H9 (cell line): ENCODE results near the gene HDX. TPM values are rescaled to one million over a fixed set of nuclear protein-coding genes. Genes with fewer than 3 reads are reported as not detected.

Source experiments
- DNase-seq: peaks from one replicate; pipeline ENCODE4 v3.0.0-alpha.2; 2017
- H2AFZ ChIP-seq: one replicate; pipeline ENCODE4 v1.6.1; 2013; ENCODE audit warnings: mild to moderate bottlenecking, low read length, control low read depth, moderate library complexity
- H2AK5ac ChIP-seq: 2 replicates; pipeline ENCODE4 v1.6.1; 2013; ENCODE audit warnings: low read length, control low read depth, mixed read lengths; ENCODE audit not compliant: insufficient read length
- H2BK120ac ChIP-seq: one replicate; pipeline ENCODE4 v1.6.1; 2013; ENCODE audit warnings: low read depth, mild to moderate bottlenecking, low read length, control low read depth, inconsistent platforms; ENCODE audit not compliant: poor library complexity, severe bottlenecking
- H2BK12ac ChIP-seq: 2 replicates; pipeline ENCODE4 v1.6.1; 2013; ENCODE audit warnings: low read length, control low read depth, mixed read lengths, low read depth; ENCODE audit not compliant: insufficient read length
- H2BK15ac ChIP-seq: 2 replicates; pipeline ENCODE4 v1.6.1; 2013; ENCODE audit warnings: low read depth, low read length, control low read depth
- H2BK20ac ChIP-seq: one replicate; pipeline ENCODE4 v1.6.1; 2013; ENCODE audit warnings: low read depth, mild to moderate bottlenecking, low read length, control low read depth, inconsistent platforms; ENCODE audit not compliant: poor library complexity, severe bottlenecking
- H2BK5ac ChIP-seq: 2 replicates; pipeline ENCODE4 v1.6.1; 2013; ENCODE audit warnings: low read length, control low read depth, mixed read lengths; ENCODE audit not compliant: insufficient read length
- H3K14ac ChIP-seq: 2 replicates; pipeline ENCODE4 v1.6.1; 2013; ENCODE audit warnings: low read length, control low read depth; ENCODE audit not compliant: insufficient read depth
- H3K18ac ChIP-seq: 2 replicates; pipeline ENCODE4 v1.6.1; 2013; ENCODE audit warnings: low read depth, mild to moderate bottlenecking, mixed read lengths, low read length, control low read depth; ENCODE audit not compliant: insufficient read length
- H3K23ac ChIP-seq: 2 replicates; pipeline ENCODE4 v1.6.1; 2013; ENCODE audit warnings: low read length, control low read depth, mixed read lengths, low read depth; ENCODE audit not compliant: insufficient read length
- H3K23me2 ChIP-seq: 2 replicates; pipeline ENCODE4 v1.6.1; 2013; ENCODE audit warnings: low read depth, mild to moderate bottlenecking, mixed read lengths, low read length, control low read depth; ENCODE audit not compliant: insufficient read length, poor library complexity, severe bottlenecking
- H3K27ac ChIP-seq: 2 replicates; pipeline ENCODE4 v1.5.1; 2013; ENCODE audit warnings: low read length, control low read depth, mixed read lengths, low read depth; ENCODE audit not compliant: insufficient read length
- H3K27me3 ChIP-seq: 2 replicates; pipeline ENCODE4 v1.6.1; 2013; ENCODE audit warnings: low read length, control low read depth, inconsistent platforms; ENCODE audit not compliant: insufficient read depth
- H3K4ac ChIP-seq: 2 replicates; pipeline ENCODE4 v1.6.1; 2013; ENCODE audit warnings: low read depth, mild to moderate bottlenecking, control low read depth, inconsistent platforms, low read length, moderate library complexity
- H3K4me1 ChIP-seq: 2 replicates; pipeline ENCODE4 v1.6.1; 2013; ENCODE audit warnings: low read length, control low read depth, inconsistent platforms; ENCODE audit not compliant: insufficient read depth
- H3K4me2 ChIP-seq: 2 replicates; pipeline ENCODE4 v1.6.1; 2013; ENCODE audit warnings: low read length, control low read depth, mixed read lengths; ENCODE audit not compliant: insufficient read length, insufficient read depth
- H3K56ac ChIP-seq: 2 replicates; pipeline ENCODE4 v1.6.1; 2013; ENCODE audit warnings: low read depth, mild to moderate bottlenecking, mixed read lengths, low read length, control low read depth; ENCODE audit not compliant: insufficient read length
- H3K79me1 ChIP-seq: 2 replicates; pipeline ENCODE4 v1.6.1; 2013; ENCODE audit warnings: low read depth, mild to moderate bottlenecking, moderate library complexity, low read length, control low read depth, inconsistent platforms; ENCODE audit not compliant: insufficient read depth, poor library complexity, severe bottlenecking
- H3K79me2 ChIP-seq: 2 replicates; pipeline ENCODE4 v1.6.1; 2013; ENCODE audit warnings: low read length, control low read depth, inconsistent platforms; ENCODE audit not compliant: insufficient read depth
- H3K9ac ChIP-seq: 2 replicates; pipeline ENCODE4 v1.6.1; 2013; ENCODE audit warnings: low read length, control low read depth, mixed read lengths; ENCODE audit not compliant: insufficient read length; ENCODE audit errors: extremely low read depth
- H3K9me3 ChIP-seq: one replicate; pipeline ENCODE4 v1.6.1; 2013; ENCODE audit warnings: low read depth, low read length, inconsistent platforms; ENCODE audit not compliant: control insufficient read depth
- H3T11ph ChIP-seq: one replicate; pipeline ENCODE4 v1.6.1; 2013; ENCODE audit warnings: mild to moderate bottlenecking, low read length, control low read depth, inconsistent platforms
- H4K20me1 ChIP-seq: one replicate; pipeline ENCODE4 v1.6.1; 2013; ENCODE audit not compliant: control insufficient read depth, insufficient read length, insufficient read depth
- H4K5ac ChIP-seq: 2 replicates; pipeline ENCODE4 v1.6.1; 2013; ENCODE audit warnings: low read depth, mild to moderate bottlenecking, mixed read lengths, low read length, control low read depth; ENCODE audit not compliant: insufficient read length
- H4K8ac ChIP-seq: replicated peaks from 2 replicates; pipeline ENCODE4 v1.6.1; 2013; ENCODE audit warnings: low read length, control low read depth, mixed read lengths, low read depth; ENCODE audit not compliant: insufficient read length
- H4K91ac ChIP-seq: 2 replicates; pipeline ENCODE4 v1.6.1; 2013; ENCODE audit warnings: low read depth, mild to moderate bottlenecking, moderate library complexity, mixed read lengths, low read length, control low read depth; ENCODE audit not compliant: insufficient read length
- H3K27ac Mint-ChIP-seq, 3 experiments: 2 replicates in 2 of 3; 3 replicates in 1 of 3; pipeline ENCODE4 v1.8.0; 2020 to 2021; ENCODE audit warnings: mixed read lengths in 3 of 3, mild to moderate bottlenecking in 1 of 3, moderate library complexity in 1 of 3
- H3K27me3 Mint-ChIP-seq: 2 replicates; pipeline ENCODE4 v1.8.0; 2021; ENCODE audit warnings: low read depth, mild to moderate bottlenecking, moderate library complexity, mixed read lengths
- H3K36me3 Mint-ChIP-seq, 3 experiments: 2 replicates in 2 of 3; 3 replicates in 1 of 3; pipeline ENCODE4 v1.8.0; 2020 to 2021; ENCODE audit warnings: low read depth in 3 of 3, mixed read lengths in 3 of 3; ENCODE audit not compliant: insufficient read depth in 1 of 3
- H3K4me1 Mint-ChIP-seq, 2 experiments: 2 replicates each; pipeline ENCODE4 v1.8.0; 2020; ENCODE audit warnings: mixed read lengths in 2 of 2
- H3K4me3 Mint-ChIP-seq, 2 experiments: 2 replicates in 1 of 2; 3 replicates in 1 of 2; pipeline ENCODE4 v1.8.0; 2020 to 2021; ENCODE audit warnings: mild to moderate bottlenecking in 2 of 2, mixed read lengths in 2 of 2, moderate library complexity in 1 of 2
- H3K9me3 Mint-ChIP-seq, 2 experiments: 2 replicates in 1 of 2; 3 replicates in 1 of 2; pipeline ENCODE4 v1.8.0; 2020; ENCODE audit warnings: mild to moderate bottlenecking in 2 of 2, mixed read lengths in 2 of 2, moderate library complexity in 1 of 2
- WGBS: extraction: QIAGEN DNeasy Blood & Tissue Kit; methylation state at CpG from one replicate; pipeline ENCODE4 v1.1.7; 2013; ENCODE audit warnings: missing lambda C conversion rate, low lambda C conversion rate, mixed read lengths; ENCODE audit not compliant: insufficient read length; ENCODE audit errors: extremely low coverage; 5-methylcytosine and 5-hydroxymethylcytosine counted together
- total RNA-seq: library from RNA; stranded (reverse); gene quantifications from 2 replicates; pipeline ENCODE4 v1.2.1, GENCODE V29; 2021
- TF ChIP-seq, protein P1 (sequence below): fragments of 200-600 bp; sonication (generic); conservative IDR thresholded peaks from 3 replicates; pipeline ENCODE4 v1.8.0; 2021; ENCODE audit warnings: antibody characterized with exemption, mild to moderate bottlenecking

Gene HDX
- total RNA-seq, 1 experiment from 2014 or later, result 5.0 TPM

DNA sequence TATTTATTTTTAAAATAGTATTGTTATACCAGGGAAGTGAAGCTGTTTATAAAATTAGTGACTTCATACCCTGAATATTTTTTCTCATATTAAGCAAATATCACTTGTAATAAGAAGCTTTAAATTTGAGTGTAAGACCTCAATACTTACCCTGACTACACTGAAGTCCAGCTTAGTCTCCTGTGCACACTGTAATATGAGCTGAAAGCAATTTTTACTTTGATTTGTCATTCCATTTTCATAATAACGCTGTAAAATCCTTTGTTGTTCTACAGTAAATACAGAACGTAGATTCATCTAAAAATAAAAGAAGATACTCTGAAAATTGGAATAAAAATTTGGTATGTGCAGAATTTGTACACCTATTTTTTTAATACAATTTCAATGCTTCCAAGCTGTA is 27.2 kb downstream of the HDX start:
- no peak overlapping the region for H3K4me3 Mint-ChIP-seq
- H2BK5ac ChIP-seq, result no peak overlapping the region
- no peaks in the 10 kb centered on the region for H3K79me2 ChIP-seq
- DNase-seq, result no peak
- no peak overlapping the region for H4K91ac ChIP-seq
- H3K27me3 Mint-ChIP-seq, result no peaks in the 10 kb centered on the region
- H3K27ac Mint-ChIP-seq, result no peak overlapping the region
- no CpG with 5 or more reads among the region's 2 CpGs for WGBS
- H3K79me1 ChIP-seq, result no peaks in the 10 kb centered on the region
- H3K4me1 Mint-ChIP-seq, result no peaks in the 10 kb centered on the region
- no peak overlapping the region for H3K18ac ChIP-seq
- no peak overlapping the region for H3K9ac ChIP-seq
- H3K56ac ChIP-seq, result no peak overlapping the region
- H3K36me3 Mint-ChIP-seq, result peaks cover 0 to 2% (median 0%) of the 10 kb centered on the region in 3 experiments; a peak in 2 of 7 replicates
- no peak overlapping the region for H2BK12ac ChIP-seq
- H3K27ac ChIP-seq, result no peak overlapping the region
- H2BK20ac ChIP-seq, result no peak overlapping the region
- no peaks in the 10 kb centered on the region for H3K27me3 ChIP-seq
- H2AFZ ChIP-seq, result no peak overlapping the region
- no peak overlapping the region for H3K4ac ChIP-seq
- no peak overlapping the region for H2BK120ac ChIP-seq
- H3K23me2 ChIP-seq, result no peaks in the 10 kb centered on the region
- H3T11ph ChIP-seq, result no peak overlapping the region
- no peaks in the 10 kb centered on the region for H4K20me1 ChIP-seq
- H3K9me3 ChIP-seq, result peaks cover 6% of the 10 kb centered on the region
- H3K4me2 ChIP-seq, result no peak overlapping the region
- no peak overlapping the region for H3K23ac ChIP-seq
- no peak overlapping the region for H2BK15ac ChIP-seq
- no peaks in the 10 kb centered on the region for H3K4me1 ChIP-seq
- H3K14ac ChIP-seq, result no peak overlapping the region
- no peak overlapping the region for H4K5ac ChIP-seq
- TF ChIP-seq, protein P1, sequence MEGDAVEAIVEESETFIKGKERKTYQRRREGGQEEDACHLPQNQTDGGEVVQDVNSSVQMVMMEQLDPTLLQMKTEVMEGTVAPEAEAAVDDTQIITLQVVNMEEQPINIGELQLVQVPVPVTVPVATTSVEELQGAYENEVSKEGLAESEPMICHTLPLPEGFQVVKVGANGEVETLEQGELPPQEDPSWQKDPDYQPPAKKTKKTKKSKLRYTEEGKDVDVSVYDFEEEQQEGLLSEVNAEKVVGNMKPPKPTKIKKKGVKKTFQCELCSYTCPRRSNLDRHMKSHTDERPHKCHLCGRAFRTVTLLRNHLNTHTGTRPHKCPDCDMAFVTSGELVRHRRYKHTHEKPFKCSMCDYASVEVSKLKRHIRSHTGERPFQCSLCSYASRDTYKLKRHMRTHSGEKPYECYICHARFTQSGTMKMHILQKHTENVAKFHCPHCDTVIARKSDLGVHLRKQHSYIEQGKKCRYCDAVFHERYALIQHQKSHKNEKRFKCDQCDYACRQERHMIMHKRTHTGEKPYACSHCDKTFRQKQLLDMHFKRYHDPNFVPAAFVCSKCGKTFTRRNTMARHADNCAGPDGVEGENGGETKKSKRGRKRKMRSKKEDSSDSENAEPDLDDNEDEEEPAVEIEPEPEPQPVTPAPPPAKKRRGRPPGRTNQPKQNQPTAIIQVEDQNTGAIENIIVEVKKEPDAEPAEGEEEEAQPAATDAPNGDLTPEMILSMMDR, result no peak
- H2AK5ac ChIP-seq, result no peak overlapping the region
- H4K8ac ChIP-seq, result no peak overlapping the region
- H3K9me3 Mint-ChIP-seq, result peaks cover 20 to 33% of the 10 kb centered on the region in 2 experiments
